Measurements from ENCODE around the gene EPHB3.
A peak's percentile ranks its signal among the peaks of the same experiment; 100 is the strongest.

The EPHB3 gene

DNA sequence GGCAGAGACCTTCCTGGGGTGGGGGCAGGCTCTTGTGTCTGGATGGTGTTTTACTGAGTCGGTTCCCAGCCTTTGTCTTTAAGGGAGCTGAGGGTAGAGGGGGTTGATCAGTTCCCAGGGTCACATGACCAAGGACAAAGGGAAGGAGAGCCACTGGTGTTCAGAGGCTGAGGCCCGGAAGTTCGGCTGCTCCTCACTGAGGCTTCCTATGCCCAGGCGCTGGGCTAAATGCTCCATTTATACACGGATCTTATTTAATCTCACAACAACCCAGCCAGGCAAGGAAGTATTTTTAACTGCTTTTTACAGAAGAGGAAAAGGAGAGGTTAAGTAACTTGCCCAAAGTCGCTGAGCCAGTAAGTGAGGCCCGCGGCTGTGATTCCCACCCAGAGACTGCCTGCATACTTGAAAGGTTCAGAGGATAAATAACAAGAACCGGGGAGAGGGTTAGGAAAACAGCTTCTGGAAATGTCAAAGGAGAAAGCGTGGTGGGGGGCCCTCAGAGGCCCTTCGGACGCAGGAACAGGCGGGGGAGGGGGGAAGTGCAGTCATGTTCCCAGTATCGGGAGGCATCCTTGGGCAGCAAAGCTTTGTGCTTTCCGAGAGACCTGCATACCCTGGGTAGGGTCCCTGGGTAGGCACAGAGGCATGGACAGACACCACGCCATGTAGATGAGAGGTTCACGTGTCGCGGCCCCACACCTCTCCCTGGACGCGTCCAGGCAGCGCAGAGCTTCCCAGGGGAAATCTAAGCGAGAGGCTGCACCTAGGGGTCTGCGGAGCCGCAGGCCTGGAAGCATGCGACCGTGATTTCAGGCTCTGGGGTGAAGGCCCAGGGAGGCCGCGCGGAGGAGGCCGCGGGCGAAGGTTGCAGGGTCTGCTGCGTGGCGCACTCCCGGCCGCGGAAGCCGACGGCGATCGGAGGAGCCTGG, 21.3 kb downstream of the EPHB3 start:
- DNase-seq, result peak; percentile 60

DNA sequence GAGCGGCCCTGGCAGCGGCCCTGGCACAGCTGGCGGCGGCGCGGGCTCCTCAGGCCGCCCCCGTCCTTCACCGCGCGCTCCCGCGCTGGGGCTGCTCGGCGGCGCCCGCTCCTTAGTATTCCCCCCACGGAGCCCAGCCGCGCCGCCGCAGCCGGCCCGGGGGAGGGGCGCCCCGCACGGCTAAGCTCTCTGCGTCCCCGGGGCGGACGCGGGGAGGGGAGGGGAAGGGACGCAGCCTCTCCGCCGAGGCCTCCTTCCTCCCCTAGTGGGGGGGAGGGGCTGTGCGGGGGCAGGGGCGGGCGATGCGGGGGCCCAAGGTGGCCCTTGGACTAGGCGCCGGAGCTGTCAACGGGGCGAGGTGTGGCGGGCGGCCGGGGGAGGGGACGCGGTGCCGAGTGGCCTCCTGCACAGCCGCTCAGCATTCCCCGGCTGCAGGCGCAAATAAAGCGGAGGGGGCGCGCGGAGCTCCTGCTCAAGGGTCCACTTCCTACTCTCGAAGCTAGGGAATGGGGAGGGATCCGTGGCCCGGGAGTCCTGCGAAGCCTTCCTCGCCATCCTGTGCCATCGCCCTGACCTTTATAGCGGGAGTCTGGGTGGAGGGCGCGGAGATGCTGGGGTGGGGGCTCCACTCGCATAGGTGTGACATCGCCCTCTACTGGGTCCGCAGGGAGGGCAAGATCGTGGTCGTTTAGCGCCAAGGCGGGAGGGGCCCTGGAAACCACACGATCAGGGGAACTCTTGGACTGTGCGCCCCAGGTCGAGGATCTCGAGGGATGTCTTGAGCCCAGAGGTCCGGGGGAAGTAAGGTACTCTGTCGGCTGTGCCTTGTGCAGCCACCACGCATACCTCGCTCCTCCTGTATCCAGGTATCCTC, 22.2 kb downstream of the EPHB3 start:
- DNase-seq, result no peak

DNA sequence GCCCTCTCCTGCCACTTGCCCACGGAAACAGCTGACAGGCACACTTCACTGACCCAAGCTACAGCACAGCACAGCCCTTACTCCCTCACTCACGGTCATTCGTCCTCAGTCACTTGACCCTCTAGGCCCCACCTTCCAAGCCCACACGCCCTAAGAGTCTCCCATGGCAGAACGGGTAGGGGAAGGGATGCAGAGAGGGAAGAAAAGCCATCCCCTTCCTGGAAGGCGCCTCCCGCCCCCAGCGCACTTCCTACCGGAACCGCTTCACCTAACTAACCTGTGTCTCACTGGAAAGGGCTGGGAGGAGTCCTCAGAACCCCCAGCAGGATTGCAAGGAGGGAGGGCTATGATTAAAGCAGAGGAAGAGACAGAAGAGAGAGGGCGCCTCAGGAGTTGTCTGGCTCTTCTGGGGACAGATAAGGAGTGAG, 22.9 kb downstream of the EPHB3 start:
- no peak for DNase-seq

DNA sequence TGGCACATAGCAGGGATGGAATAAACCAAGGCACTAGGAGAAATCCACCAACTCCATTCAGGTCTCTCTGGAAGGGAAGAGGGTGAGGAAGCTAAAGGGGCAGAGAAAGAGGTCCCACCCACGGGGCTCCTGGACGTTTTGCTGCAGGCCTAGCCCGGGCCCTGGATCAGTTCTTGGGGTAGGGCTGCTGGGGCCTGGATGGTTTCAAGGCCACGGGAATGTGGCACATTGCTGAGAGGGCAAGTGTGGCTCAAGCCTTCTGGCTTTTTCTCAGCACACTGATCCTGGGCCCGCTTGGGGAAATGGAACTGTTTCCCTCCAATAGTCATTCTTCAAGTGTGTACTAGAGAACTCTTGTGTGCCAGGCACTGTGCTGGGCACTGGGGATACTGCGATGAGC, 24.0 kb downstream of the EPHB3 start:
- no peak for DNase-seq

DNA sequence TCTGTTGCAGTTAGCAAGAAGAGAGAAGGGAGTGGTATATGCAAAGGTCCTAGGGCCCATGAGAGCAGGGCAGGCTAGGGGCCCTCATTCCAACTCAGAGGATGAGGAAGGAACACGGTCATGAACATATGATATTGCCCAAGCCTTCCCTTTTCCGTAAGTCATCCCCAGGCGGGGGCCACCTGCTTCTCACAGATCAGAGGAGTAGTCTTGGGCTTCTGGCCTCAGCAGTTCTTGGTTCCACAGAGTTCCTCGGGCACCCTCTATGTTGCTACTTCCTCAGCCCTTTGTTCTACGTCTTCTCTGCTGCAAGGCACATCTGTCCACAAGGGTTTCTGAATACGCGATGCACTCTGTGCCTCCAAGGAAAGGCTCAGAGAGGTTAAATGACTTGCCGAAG, 25.3 kb downstream of the EPHB3 start:
- no peak for DNase-seq

DNA sequence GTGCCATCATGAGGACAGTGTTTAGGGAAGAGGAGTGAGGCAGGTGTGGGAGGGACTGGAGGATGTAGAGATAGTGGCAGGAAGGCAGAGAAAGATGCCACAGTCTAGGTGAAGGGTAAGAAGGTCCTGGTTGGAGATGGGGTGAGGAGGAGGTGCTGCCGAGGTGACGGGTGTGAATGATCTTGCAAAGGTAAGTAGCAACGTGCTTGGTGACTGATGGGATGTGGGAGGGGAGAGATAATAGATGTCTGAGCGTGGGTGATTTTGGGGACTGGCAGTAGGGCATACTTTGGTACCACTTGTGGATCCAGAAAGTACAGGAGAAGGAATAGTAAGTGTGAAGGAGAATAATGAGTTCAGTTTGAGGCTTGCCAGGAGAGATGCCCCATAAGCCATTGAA, 27.2 kb downstream of the EPHB3 start:
- no peak for DNase-seq

DNA sequence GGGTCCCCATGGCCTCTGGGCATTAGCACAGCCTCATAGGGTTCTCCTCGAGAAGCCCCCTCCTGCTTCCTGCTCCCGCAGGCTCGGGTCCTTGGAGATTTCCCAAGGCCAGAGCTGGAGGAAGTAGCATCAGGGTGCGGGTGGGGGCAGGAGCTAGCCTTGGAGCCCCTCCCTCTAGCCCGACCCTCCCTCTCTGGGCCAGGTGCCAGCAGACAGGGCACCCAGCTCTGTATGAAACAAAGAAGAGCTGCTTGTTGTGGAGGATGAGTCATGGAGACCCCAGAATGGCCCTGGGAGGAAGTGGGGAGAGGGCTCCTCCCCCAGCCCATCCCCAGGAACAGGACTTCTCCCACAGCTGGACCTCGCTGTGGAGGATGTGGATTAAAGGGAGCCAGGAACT, 29.2 kb downstream of the EPHB3 start:
- peak; percentile 61 for DNase-seq

DNA sequence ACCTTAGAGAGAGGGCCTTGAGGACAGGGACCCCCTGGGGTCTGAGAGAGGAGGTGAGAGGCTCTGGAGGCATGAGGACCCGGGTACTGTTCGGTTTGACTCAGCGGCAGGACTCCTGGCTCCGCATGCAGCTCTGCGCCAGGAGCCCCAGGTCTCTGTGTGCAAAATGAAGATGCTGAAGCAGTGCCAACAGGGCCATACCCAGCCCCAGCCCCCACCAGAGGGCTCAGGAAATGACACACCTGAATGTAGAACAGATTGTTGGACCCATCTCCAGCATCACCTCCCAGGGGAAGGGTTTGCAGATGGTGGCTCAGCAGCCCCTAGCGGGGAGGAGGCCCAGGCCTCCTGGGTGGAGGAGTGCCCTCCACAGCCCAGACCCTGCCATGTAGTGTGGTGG, 30.2 kb downstream of the EPHB3 start:
- DNase-seq, result no peak

DNA sequence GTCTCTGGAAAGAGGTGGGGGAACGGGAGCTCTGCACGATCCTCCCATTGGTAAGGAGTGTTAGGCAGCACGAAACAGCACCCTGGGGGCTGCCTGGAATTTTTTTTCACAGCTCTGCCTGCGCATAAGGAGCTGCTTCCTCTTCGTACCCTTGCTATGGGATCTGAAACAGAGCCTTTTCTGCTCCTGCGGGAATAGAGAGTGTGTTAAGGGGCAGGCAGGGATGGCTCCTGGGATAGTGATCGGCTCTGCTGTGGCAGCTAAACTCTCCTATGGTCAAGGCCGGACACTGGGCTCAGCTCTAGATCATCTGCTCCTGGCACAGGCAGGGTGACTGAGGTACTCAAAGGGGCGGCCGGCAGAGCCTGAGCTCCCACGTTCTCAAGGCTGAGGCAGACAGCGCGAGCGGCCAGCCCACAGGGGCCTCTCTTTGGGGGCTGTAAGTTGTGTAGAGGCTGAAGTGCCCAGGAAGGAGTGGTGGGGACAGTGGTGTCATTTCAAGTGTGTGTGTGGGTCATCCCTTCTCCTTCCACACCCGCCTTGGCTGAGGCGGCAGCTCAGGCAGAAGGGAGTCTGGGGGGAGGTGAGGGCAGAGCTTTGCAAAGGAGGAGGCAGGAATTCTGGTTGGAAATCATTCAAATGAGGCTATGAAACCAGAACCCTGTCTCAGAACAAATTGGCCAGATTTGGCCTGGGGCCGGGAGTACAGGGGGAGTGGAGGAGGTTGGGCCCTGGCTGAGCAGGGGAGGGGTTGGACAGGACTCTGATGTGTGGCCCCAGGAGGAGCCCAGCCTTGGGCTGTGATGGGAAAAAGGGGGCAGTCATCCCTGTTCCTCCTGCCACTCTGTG, 31.0 kb downstream of the EPHB3 start:
- DNase-seq, result peak; percentile 91

DNA sequence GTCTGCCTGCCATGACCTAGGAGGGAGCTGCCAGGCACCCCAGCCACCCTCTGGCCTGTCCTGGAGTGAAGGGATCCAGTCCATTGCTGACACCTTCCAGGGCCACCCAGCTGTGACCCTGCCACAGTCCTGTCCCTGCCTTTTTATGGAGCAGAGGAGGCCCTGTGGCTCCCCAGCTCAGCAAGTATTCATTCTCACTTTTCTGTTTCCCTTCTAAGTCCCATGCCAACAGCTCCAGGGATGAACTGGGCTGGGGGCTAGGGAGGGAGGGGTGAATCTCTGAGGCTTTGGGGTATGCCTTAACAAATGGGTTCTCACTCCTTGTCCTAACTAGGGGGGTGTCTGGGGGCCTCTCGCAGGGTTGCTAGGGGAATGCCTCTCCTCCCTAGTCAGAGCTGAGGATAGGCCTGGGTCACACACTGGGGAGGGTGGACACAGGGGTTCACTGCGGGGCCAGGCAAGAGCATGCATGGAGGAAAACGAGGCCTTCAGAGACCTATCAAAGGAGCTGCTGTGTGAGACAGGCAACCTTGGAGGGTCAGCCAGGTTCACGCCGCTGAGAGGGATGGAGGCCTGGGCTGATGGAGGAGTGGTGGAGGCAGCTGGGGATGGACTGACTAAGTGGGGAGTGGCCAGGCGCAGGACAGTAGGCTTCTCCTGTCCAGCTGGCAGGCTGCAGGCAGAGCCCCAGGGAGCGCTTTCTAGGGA, 31.8 kb downstream of the EPHB3 start:
- DNase-seq, result peak; percentile 41

DNA sequence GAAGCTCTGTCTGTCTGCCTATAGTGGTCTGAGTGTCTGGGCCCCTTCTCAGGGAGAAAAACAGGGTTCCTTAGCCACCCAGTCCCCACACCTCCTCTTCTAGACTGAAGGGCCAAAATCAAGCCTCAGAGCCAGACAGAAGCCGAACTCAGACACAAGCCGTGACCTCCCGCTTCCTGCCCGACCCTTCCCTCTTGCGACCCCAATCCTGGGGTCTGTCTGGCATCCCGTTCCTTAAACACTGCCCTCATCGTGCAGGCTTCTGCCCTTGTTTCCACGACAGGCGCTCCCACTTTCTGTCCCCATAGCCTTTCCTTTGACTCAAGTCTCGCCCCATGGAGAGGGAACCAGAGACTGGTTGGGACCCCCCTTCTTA, 32.3 kb downstream of the EPHB3 start:
- DNase-seq, result no peak

DNA sequence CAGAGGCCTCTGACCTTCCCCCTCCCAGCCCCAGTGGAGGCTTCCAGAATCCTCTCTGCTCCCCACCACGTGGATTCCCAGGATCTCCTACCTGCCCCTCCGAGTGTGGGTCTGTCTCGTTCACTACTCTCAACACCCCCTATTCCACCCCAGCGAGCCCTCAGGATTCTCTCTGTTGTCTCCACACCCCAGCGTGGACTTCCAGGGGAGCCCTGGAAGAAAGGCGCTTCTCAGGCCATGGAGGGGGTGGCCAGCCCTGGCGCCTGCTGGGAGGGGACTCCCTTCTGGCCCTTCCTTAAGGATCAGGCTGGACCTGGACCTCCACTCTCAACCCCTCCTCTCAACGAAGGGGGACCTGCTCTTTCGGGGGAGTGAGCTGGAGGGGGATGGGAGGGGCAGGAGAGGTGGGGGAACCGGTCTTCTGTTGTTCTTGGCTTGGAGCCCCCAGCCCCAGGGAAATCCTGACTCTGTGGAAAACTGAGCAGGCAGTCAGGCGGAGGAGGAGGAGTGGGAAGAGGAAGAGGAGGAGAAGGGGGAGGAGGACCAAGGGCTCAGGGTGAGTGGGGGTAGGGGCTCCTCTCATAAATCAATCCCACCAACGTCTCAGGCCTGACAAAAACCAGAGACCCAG, 32.9 kb downstream of the EPHB3 start:
- no peak for DNase-seq

DNA sequence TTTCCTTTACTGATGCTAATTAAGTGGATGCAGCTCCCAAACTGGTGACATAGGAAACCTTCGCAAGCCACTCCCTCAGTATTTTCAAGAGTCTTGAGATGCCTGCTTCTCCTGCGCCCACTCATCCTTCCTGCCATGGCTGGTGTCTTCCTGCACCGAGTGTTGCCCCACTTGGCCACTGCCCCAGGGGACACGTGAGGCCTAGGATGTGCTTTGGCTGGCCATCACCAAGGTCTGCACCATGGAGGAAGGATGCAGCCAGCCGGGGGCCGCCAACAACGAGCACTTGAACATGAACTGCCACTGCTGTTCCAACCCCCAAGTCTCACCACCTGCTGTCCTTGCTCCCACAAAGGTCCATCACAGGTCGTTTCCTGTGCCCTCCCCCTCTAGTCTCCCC, 34.1 kb downstream of the EPHB3 start:
- DNase-seq, result no peak

DNA sequence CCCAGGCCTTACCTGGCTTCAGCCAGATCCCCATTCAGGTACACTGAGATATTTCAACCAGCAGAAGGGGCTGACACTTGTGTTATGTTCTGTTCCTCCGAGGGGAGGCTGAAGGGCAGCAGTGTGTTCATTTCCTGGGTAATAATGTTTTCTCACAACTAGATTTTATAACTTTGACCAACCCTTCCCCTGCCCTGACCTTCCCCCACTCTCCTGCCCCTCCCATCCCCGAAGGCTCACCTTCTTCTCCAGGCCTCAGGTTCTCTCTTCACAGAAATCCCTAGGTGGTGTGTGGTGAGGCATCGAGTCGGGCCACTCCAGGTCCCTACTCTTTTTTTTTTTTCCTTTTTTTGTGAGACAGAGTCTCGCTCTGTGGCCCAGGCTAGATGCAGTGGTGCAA, 34.6 kb downstream of the EPHB3 start:
- no peak for DNase-seq

DNA sequence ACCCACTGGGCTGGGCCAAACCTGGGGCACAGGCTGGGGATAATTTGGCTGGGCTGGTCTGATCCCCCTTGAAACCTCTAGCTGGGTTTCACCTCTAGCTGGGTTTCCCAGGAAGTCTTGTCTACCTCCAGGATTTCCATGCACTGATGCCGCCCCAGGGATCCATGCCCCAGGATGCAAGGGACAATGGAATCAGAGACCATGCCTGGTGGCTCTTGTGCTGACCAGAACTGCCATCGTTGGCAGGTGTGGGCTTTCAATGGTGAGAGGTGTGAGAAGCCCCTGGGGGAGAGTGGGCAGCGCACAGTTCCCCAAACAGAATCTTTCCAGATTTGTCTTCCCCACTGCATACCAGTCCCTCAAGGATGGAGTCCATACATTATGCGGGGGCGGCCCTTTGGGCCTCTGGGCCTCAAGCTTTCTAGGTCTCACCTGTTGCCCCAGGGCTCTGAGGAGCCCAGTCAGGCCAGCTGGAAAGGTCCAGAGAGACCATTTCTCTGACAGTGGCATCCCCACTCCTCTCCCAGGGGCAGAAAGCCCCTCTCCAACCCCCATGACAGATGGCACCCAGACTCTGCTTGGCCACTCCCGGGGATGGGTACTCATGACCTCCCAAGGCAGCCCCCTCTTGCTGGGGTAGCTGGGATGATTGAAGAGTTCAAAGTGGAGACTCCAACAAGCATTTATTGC, 35.4 kb downstream of the EPHB3 start:
- DNase-seq, result no peak

DNA sequence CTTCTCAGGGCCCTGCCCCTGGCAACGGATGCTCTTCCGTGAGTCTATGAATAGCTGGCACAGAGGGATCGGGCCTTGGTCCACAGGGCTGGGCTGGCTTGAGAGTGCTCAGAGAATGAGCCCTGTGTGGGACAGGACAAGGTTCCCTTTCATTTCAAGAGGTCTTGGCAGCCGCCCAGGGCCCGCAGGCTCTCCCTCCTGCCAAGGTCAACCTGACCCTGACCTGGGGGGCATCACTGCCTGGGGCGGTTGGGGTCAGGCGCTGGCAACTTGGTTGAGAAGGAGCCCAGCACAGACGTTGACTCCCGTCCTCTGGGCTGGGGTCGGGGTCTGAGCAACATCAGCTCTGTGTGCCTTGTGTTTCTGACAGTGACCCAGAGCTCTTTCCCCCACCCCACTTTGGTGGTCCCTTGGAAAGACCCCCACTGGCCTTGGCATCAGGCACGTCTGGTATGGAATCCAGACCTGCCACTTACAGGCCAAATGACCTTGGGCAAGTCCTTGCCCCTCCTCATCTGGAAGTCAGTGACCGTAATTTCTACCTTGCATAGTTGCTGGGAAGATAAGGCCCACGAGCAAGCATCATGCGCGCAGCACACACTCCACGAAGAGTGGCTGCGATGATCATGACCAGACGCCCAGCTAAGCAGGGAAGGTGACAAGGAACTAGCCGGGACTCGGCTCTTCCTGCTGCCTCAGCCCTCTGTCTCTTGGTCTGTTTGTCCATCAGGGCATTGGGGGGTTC, 36.4 kb downstream of the EPHB3 start:
- DNase-seq, result no peak

DNA sequence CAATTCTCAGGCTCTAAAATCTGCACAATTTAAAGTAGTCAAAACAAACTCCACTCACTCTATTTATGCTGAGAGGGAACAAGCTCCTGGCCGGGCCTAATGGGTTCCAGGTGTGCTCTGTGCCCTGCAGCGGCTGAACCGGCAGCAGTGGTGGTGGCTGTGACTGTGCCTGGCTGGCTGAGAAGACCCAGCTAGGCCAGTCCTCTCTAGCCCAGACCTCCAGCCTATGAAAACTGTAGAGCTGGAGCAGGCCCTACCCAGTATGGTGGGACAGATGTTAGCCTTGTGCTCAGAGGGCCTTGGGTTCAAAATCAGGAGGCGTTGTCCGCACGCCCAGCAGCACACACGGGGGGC, 37.0 kb downstream of the EPHB3 start:
- no peak for DNase-seq

DNA sequence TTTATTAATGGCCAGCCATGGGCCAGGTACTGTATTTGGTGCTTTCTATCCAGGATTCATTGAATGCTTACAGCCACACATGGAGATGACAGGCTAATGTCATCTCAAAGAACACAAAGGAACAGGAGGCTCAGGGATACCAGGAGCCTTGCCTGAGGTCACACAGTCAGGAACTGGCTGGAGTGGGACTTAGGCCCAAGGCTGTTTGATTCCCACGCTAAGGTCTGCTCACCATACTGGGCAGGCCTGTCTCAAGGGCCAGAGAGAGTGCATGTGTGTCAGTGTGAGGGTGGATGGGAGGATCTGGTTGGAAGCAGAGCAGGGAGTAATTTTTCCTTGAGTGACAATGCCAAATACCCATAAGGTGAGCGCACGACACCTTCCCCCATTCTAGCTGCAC, 37.6 kb downstream of the EPHB3 start:
- DNase-seq, result no peak

DNA sequence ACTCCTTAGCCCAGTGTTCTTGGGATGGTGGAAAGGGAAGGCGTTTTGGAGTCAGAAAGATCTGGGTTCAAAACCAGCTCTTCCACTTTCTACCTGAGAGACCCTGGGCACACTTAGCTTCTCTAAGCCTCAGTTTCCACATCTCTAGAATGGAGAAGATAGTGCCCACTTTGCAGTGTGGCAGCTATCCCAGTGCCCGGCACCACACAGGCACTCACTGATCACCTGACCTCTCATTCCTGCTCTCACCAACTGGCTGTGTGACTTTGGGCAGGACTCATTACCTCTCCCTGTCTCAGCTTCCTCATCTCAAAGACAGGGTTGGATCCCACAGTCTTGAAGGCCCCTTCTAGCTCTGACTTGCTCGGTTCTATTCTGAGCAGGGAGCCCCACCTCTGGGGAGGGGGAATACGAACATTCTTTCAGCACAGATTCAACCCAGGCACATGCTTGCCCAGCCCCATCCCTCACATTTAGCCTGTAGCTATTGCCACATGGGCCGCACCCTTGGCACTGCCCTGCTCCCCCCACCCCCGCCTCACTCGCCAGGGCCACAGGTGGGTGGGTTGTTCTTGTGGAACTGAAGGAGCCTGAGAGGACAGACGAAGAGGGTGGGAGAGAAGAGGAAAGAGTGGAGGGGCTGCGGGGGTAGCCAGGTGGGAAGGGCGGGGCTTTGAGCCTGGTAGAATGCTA, 39.2 kb downstream of the EPHB3 start:
- no peak for DNase-seq
